K562 (cell line): ENCODE results near the gene INTS2. TPM values are rescaled to one million over a fixed set of nuclear protein-coding genes. Genes with fewer than 3 reads are reported as not detected.

Experiments
- ATAC-seq: fragments of 200-7000 bp; cut with Tn5 transposase; 3 replicates; pipeline ENCODE4 v1.9.1; 2020; ENCODE audit warnings: moderate library complexity
- BruUV-seq: library from RNA; stranded (reverse); fragments of 400-500 nt; replicated peaks from 2 replicates; lab custom pipeline; 2021; lab: Mats Ljungman, UMichigan
- CTCF ChIA-PET: fragments of 300-600 bp; formaldehyde crosslinking; extraction: SDS; loops from one replicate; lab custom pipeline; 2021; ENCODE audit warnings: low intra/inter-chr PET ratio; lab: Yijun Ruan, JAX
- POLR2A ChIA-PET: fragments of 300-600, 350-650 bp; sonication (Branson Sonifier 250); formaldehyde crosslinking; extraction: SDS; loops from one replicate; lab custom pipeline; 2021; ENCODE audit warnings: antibody characterized with exemption, inconsistent platforms; lab: Yijun Ruan, JAX
- DNase-seq, 4 experiments: peaks; one replicate each; pipeline versions ENCODE4 v3.0.0 to v3.0.0-alpha.2; 2011 to 2018; ENCODE audit warnings: low spot score in 3 of 4, mixed read lengths in 3 of 4; ENCODE audit errors: extremely low read depth in 1 of 4
- FAIRE-seq: peaks from 2 replicates; lab custom pipeline; 2011; peaks lifted over from hg19 to GRCh38; lab: Jason Lieb, UNC
- H2AFZ ChIP-seq: 2 replicates; pipeline ENCODE4 v1.6.0; 2011; ENCODE audit warnings: low read depth, low read length, control low read depth, inconsistent platforms
- H3K27ac ChIP-seq: fragments of 200-600 bp; 3 replicates; pipeline ENCODE4 v1.8.0; 2011; ENCODE audit warnings: low read depth, mild to moderate bottlenecking, control low read depth, inconsistent platforms, low read length, moderate library complexity, mixed read lengths; ENCODE audit errors: extremely low read depth
- H3K27me3 ChIP-seq, 2 experiments: fragments of 300-600 bp in 1 of 2; 2 replicates in 1 of 2; 3 replicates in 1 of 2; pipeline versions ENCODE4 v1.6.0 to v1.8.0; 2011; ENCODE audit warnings: inconsistent platforms in 2 of 2, low read length in 2 of 2, mild to moderate bottlenecking in 1 of 2, mixed read lengths in 1 of 2, moderate library complexity in 1 of 2; ENCODE audit not compliant: control insufficient read depth in 2 of 2, insufficient read depth in 2 of 2
- H3K36me3 ChIP-seq: fragments of 300-600 bp; 3 replicates; pipeline ENCODE4 v1.8.0; 2011; ENCODE audit warnings: mild to moderate bottlenecking, low read length, inconsistent platforms; ENCODE audit not compliant: control insufficient read depth, insufficient read depth
- H3K4me1 ChIP-seq, 2 experiments: fragments of 200-600 bp in 1 of 2; replicated peaks in 1 of 2; 2 replicates in 1 of 2; 3 replicates in 1 of 2; pipeline versions ENCODE4 v1.5.1 to v1.8.0; 2011; ENCODE audit warnings: inconsistent platforms in 2 of 2, low read length in 2 of 2, mild to moderate bottlenecking in 1 of 2, mixed read lengths in 1 of 2, moderate library complexity in 1 of 2; ENCODE audit not compliant: control insufficient read depth in 2 of 2, insufficient read depth in 2 of 2
- H3K4me2 ChIP-seq: 2 replicates; pipeline ENCODE4 v1.6.1; 2011; ENCODE audit warnings: low read length, control low read depth, inconsistent platforms, mixed read lengths; ENCODE audit not compliant: insufficient read depth
- H3K4me3 ChIP-seq: fragments of 200-600 bp; sonication (generic), shearing (Covaris generic); 2 replicates; pipeline ENCODE4 v1.5.1; 2016; ENCODE audit warnings: control low read depth, inconsistent platforms
- H3K79me2 ChIP-seq: fragments of 200-600 bp; 3 replicates; pipeline ENCODE4 v1.8.0; 2011; ENCODE audit warnings: low read length, inconsistent platforms; ENCODE audit not compliant: control insufficient read depth, insufficient read depth
- H3K9ac ChIP-seq, 2 experiments: 2 replicates each; pipeline versions ENCODE4 v1.6.0 to v1.6.1; 2011; ENCODE audit warnings: low read depth in 2 of 2, low read length in 2 of 2, control low read depth in 1 of 2, inconsistent platforms in 1 of 2, mild to moderate bottlenecking in 1 of 2, mixed read lengths in 1 of 2; ENCODE audit not compliant: insufficient read depth in 1 of 2
- H3K9me1 ChIP-seq: one replicate; pipeline ENCODE4 v1.6.0; 2011; ENCODE audit warnings: inconsistent platforms, mild to moderate bottlenecking, low read length, moderate library complexity; ENCODE audit not compliant: control insufficient read depth, insufficient read depth
- H3K9me3 ChIP-seq: replicated peaks from 2 replicates; pipeline ENCODE4 v1.5.1; 2011; ENCODE audit warnings: low read depth, low read length, inconsistent platforms; ENCODE audit not compliant: control insufficient read depth, insufficient read depth
- H4K20me1 ChIP-seq: replicated peaks from 2 replicates; pipeline ENCODE4 v1.6.1; 2011; ENCODE audit warnings: low read length, inconsistent platforms, mixed read lengths; ENCODE audit not compliant: control insufficient read depth, insufficient read depth
- CHD2 ChIP-seq: IDR thresholded peaks from 2 replicates; pipeline ENCODE4 v1.6.1; 2011; ENCODE audit warnings: low read depth, low read length
- WGBS: fragments of 100-300 bp; shearing (Covaris generic); methylation state at CpG from one replicate; pipeline ENCODE4 v1.1.6; 2016; ENCODE audit warnings: low coverage, mixed read lengths; ENCODE audit not compliant: insufficient coverage; ENCODE audit errors: missing lambda C conversion rate; 5-methylcytosine and 5-hydroxymethylcytosine counted together
- in situ Hi-C: fragments of 300-500 bp; cut with MboI; formaldehyde crosslinking; loops from 4 replicates; pipeline ENCODE4 v1.15.0; 2018; ENCODE audit warnings: inconsistent platforms, mixed read lengths
- intact Hi-C: fragments of 100-400 bp; cut with micrococcal nuclease; formaldehyde crosslinking; loops from 2 replicates; pipeline ENCODE4 v1.14.2; 2022
- polyA plus RNA-seq, 8 experiments: library from polyadenylated mRNA; depleted of rRNA in 4 of 8; stranded (reverse) in 5 of 8; unstranded in 3 of 8; fragments of >200 nt; fragmentation: Nextera tagmentation in 2 of 8; fragmentation: Illumina TruSeq in 1 of 8; extraction: Ambion mirVana in 2 of 8; extraction: Trizol in 1 of 8; gene quantifications; 2 replicates each; pipeline versions ENCODE4 v1.2.1 to v1.2.3, GENCODE V29; 2011 to 2014; ENCODE audit warnings: inconsistent platforms in 1 of 8, missing spikeins in 1 of 8
- total RNA-seq, 7 experiments: library from RNA; depleted of rRNA in 6 of 7; stranded (reverse); fragments of >200 nt in 6 of 7; fragmentation: Illumina TruSeq in 2 of 7; extraction: Trizol in 2 of 7; gene quantifications; 2 replicates each; pipeline versions ENCODE4 v1.2.1 to v1.2.3, GENCODE V29; 2011 to 2021; ENCODE audit warnings: low replicate concordance in 1 of 7
- TF ChIP-seq, protein P1 (sequence below), 3 experiments: fragments of 200-800 bp in 1 of 3; fragments of 250-450 bp in 1 of 3; fragments of 450-650 bp in 1 of 3; sonication (Bioruptor Pico) in 1 of 3; sonication (Bioruptor generic) in 1 of 3; formaldehyde crosslinking in 1 of 3; IDR thresholded peaks; 2 replicates each; pipeline versions ENCODE4 v1.6.1 to v1.8.0; 2016 to 2022; ENCODE audit warnings: mild to moderate bottlenecking in 2 of 3, missing genetic modification characterization in 2 of 3, missing compliant biosample characterization in 1 of 3, moderate library complexity in 1 of 3

The INTS2 gene
- total and polyA plus RNA-seq, 9 of the 15 experiments (the other 6 are each of a cell fraction or from before 2014, with no cell fraction given): 4.8 to 24.7 (median 12.8) TPM

GRCh38 chr17:61822326-61823285, 105.2 kb downstream of the INTS2 start:
- Histone ChIP-seq H3K4me1 (no peaks in the 10 kb centered on the region), H3K9ac (no peak overlapping the region), H3K4me2 (no peak overlapping the region), H4K20me1 (no peaks in the 10 kb centered on the region), H3K27ac (no peak overlapping the region), H3K79me2 (no peaks in the 10 kb centered on the region), H3K27me3 (no peaks in the 10 kb centered on the region), H3K9me3 (no peaks in the 10 kb centered on the region), H3K36me3 (peaks cover 12% of the 10 kb centered on the region; the same call in 2 of the 3 replicates), H3K9me1 (no peaks in the 10 kb centered on the region), H2AFZ (no peak overlapping the region), H3K4me3 (no peak overlapping the region)
- FAIRE-seq (no peak), ATAC-seq (no peak), DNase-seq (no peak)
- no TSS peak for BruUV-seq
- no peak for TF ChIP-seq CHD2
- TF ChIP-seq, protein P1, sequence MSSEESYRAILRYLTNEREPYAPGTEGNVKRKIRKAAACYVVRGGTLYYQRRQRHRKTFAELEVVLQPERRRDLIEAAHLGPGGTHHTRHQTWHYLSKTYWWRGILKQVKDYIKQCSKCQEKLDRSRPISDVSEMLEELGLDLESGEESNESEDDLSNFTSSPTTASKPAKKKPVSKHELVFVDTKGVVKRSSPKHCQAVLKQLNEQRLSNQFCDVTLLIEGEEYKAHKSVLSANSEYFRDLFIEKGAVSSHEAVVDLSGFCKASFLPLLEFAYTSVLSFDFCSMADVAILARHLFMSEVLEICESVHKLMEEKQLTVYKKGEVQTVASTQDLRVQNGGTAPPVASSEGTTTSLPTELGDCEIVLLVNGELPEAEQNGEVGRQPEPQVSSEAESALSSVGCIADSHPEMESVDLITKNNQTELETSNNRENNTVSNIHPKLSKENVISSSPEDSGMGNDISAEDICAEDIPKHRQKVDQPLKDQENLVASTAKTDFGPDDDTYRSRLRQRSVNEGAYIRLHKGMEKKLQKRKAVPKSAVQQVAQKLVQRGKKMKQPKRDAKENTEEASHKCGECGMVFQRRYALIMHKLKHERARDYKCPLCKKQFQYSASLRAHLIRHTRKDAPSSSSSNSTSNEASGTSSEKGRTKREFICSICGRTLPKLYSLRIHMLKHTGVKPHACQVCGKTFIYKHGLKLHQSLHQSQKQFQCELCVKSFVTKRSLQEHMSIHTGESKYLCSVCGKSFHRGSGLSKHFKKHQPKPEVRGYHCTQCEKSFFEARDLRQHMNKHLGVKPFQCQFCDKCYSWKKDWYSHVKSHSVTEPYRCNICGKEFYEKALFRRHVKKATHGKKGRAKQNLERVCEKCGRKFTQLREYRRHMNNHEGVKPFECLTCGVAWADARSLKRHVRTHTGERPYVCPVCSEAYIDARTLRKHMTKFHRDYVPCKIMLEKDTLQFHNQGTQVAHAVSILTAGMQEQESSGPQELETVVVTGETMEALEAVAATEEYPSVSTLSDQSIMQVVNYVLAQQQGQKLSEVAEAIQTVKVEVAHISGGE (CRISPR knock-in tag; IDR thresholded peaks at IDR 0.05): peak in 1 of 3 experiments; percentile 57; a peak in 1 of 6 replicates
- intact Hi-C loops: no loop called here
- POLR2A ChIA-PET: interaction anchor here (0.9 kb wide), 1 partner anchor 11 kb away, joined by 4 read pairs; no protein-coding TSS in a partner anchor
- CTCF ChIA-PET: no interaction called here
- WGBS: 80% methylated on average over 6 of the region's 6 CpGs
- in situ Hi-C loops: no loop called here
